Cardiac muscle cell (in vitro differentiated cells and primary cell): ENCODE results near the gene PIK3CD. TPM values are rescaled to one million over a fixed set of nuclear protein-coding genes. Genes with fewer than 3 reads are reported as not detected.

Experiments used
- DNase-seq, 2 donors: peaks; one replicate each; pipeline versions ENCODE4 v3.0.0 to v3.0.0-alpha.2; 2010 to 2017; ENCODE audit warnings: low read depth in 1 of 2, low spot score in 1 of 2
- H3K27ac ChIP-seq: fragments of 200-600 bp; sonication (generic); 2 replicates; pipeline ENCODE4 v1.5.1; 2016
- H3K27me3 ChIP-seq: fragments of 200-600 bp; sonication (generic); 2 replicates; pipeline ENCODE4 v1.6.0; 2016; ENCODE audit warnings: control low read depth
- H3K36me3 ChIP-seq: fragments of 200-600 bp; sonication (generic); 2 replicates; pipeline ENCODE4 v1.5.1; 2016; ENCODE audit warnings: control low read depth
- H3K4me1 ChIP-seq: fragments of 200-600 bp; sonication (generic); 2 replicates; pipeline ENCODE4 v1.8.1; 2017; ENCODE audit warnings: low read depth, mild to moderate bottlenecking, mixed run types
- H3K4me3 ChIP-seq: fragments of 200-600 bp; sonication (generic); 2 replicates; pipeline ENCODE4 v1.5.1; 2016; ENCODE audit warnings: mild to moderate bottlenecking
- H3K9me3 ChIP-seq: fragments of 200-600 bp; sonication (generic); 2 replicates; pipeline ENCODE4 v1.5.1; 2017; ENCODE audit warnings: low read depth, mild to moderate bottlenecking, control low read depth
- CTCF ChIP-seq: IDR thresholded peaks from 2 replicates; pipeline ENCODE4 v1.5.1; 2012; ENCODE audit warnings: low read depth, mild to moderate bottlenecking, low read length
- polyA plus RNA-seq: library from polyadenylated mRNA; unstranded; fragments of >200 nt; fragmentation: Nextera tagmentation; extraction: Ambion mirVana; gene quantifications from 2 replicates; pipeline ENCODE4 v1.2.1, GENCODE V29; 2016
- total RNA-seq: library from RNA; depleted of rRNA; stranded (reverse); fragments of >200 nt; gene quantifications from 2 replicates; pipeline ENCODE4 v1.2.3, GENCODE V29; 2016

Gene PIK3CD
- total and polyA plus RNA-seq, 2 experiments from 2014 or later = 3.0 to 7.9 TPM

GRCh38 chr1:9604836-9605235 lies 46.7 kb upstream of the PIK3CD start:
- Histone ChIP-seq H3K36me3 (peaks cover 37% of the 10 kb centered on the region), H3K9me3 (no peaks in the 10 kb centered on the region)

DNA sequence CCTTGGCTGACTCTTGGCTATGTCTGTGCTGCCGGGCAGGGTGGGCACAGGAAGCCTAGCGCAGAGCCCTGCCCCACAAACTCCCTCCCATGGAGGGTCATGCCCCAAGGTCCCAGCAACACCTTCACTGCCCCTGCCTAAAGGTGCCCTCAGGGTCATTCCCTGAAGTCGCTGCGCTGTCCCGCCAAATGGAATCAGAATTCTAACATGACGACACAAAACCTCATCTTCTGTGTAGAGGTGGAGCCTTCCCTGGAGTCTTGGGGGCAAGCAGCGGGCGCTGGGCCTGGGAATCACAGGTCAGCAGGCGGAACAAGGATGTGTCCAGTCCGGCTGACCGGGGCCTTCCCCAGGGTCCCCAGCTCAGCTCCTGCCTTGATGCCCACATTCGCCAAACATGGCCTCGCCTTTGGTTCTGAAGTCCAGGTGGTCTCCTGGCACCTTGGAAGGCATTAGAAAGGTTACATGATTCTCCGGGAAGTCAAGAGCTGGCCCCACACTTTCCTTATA lies 45.5 kb upstream of the PIK3CD start:
- no peak overlapping the region for H3K27ac ChIP-seq
- H3K27me3 ChIP-seq = no peaks in the 10 kb centered on the region
- no peak for DNase-seq
- no peaks in the 10 kb centered on the region for H3K4me1 ChIP-seq
- H3K4me3 ChIP-seq = no peak overlapping the region
- H3K9me3 ChIP-seq = no peaks in the 10 kb centered on the region
- no peak for TF ChIP-seq CTCF
- H3K36me3 ChIP-seq = peaks cover 29% of the 10 kb centered on the region

More at GRCh38 chr1:9604836-9605235, 46.7 kb upstream of the PIK3CD start:
- no peaks in the 10 kb centered on the region for H3K27me3 ChIP-seq
- no peaks in the 10 kb centered on the region for H3K4me1 ChIP-seq
- TF ChIP-seq CTCF = no peak
- H3K27ac ChIP-seq = no peak overlapping the region
- DNase-seq = no peak
- no peak overlapping the region for H3K4me3 ChIP-seq

DNA sequence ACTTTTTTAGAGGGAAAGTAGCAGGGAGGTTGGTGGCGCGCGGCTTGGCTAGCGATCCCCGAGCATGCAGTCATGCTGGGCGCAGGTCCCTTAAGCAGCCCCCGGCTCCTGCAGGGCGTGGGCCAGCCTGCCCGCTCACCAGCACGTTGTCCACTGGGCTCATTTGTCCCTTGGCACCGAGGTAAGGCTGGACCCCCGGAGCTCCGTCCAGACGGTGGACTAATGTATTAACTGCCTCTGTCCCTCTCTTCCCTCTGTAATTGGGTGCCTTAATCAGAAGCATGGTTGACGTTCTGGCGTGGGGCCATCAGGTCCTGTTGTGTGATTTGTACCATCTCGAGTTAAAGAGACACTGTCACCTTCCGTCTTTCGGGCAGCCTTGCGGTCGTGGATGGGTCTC lies 45.1 kb upstream of the PIK3CD start:
- Histone ChIP-seq H3K27ac (no peak overlapping the region), H3K27me3 (no peaks in the 10 kb centered on the region), H3K4me3 (no peak overlapping the region), H3K36me3 (peaks cover 25% of the 10 kb centered on the region), H3K4me1 (no peaks in the 10 kb centered on the region), H3K9me3 (no peaks in the 10 kb centered on the region)
- DNase-seq = no peak
- no peak for TF ChIP-seq CTCF

GRCh38 chr1:9606948-9607347 lies 44.6 kb upstream of the PIK3CD start:
- TF ChIP-seq CTCF = no peak
- DNase-seq = no peak
- H3K4me3 ChIP-seq = no peak overlapping the region
- H3K27me3 ChIP-seq = no peaks in the 10 kb centered on the region
- no peaks in the 10 kb centered on the region for H3K9me3 ChIP-seq
- H3K36me3 ChIP-seq = peaks cover 23% of the 10 kb centered on the region
- no peak overlapping the region for H3K27ac ChIP-seq
- H3K4me1 ChIP-seq = no peaks in the 10 kb centered on the region

DNA sequence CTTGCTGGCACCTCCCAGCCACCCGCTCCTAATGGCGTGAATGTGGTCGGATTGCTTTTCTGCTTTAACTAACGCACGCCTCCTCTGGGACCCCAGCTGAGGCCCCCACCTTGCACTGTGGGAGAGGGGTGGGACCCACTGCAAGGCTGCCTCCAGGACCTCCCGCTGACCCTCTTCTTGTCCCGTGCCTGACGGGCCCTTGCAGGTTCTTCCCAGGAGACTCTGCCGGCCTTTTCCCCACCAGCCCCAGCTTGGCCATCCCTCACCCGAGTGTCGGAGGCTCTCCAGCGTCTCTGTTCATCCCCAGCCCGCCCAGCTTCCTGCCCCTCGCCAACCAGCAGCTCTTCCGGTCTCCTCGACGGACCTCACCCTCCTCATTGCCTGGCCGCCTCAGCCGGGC lies 44.2 kb upstream of the PIK3CD start:
- Histone ChIP-seq H3K27ac (no peak overlapping the region), H3K27me3 (no peaks in the 10 kb centered on the region), H3K36me3 (peaks cover 21% of the 10 kb centered on the region), H3K4me3 (no peak overlapping the region), H3K4me1 (no peaks in the 10 kb centered on the region), H3K9me3 (no peaks in the 10 kb centered on the region)
- TF ChIP-seq CTCF = no peak
- DNase-seq = no peak

DNA sequence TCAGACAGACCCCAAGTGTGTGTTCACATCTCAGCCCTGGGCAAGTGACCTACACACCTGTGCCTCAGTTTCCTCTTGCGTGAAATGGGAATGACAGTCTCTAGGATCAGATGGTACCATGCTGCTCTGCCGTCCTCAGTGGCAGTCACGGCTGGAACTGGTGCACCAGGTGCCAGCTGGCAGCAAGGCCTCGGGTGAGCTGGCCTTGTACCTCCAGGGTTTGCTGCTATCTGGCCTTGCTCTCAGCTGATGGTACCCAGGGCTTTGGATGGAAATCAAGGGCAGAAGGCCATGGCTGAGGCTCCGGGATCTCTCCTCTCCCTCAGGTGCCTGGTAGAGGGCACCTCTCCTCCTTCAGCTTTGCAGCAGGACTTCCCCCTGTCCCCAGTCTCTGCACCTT lies 41.5 kb upstream of the PIK3CD start:
- no peak overlapping the region for H3K27ac ChIP-seq
- peaks cover 7% of the 10 kb centered on the region for H3K36me3 ChIP-seq
- no peaks in the 10 kb centered on the region for H3K27me3 ChIP-seq
- no peak overlapping the region for H3K4me3 ChIP-seq
- H3K4me1 ChIP-seq = no peaks in the 10 kb centered on the region
- no peak for DNase-seq
- H3K9me3 ChIP-seq = no peaks in the 10 kb centered on the region
- no peak for TF ChIP-seq CTCF
